Stimulated activated effector memory CD8-positive, alpha-beta T cell treated with anti-CD3 and anti-CD28 coated beads, Interleukin-12 subunit alpha, Interleukin-12 subunit beta, amount 100 ng/mL, for 72 hours (primary cell): ENCODE measurements around the gene NAT10.
A peak's percentile ranks its signal among the peaks of the same experiment; 100 is the strongest.
"Not testable (repeated sequence)": the region's sequence is repeated elsewhere in the genome, so short reads cannot be mapped to it uniquely, and the experiment has no call there.

Experiments
- ATAC-seq: fragments of 150-1000 bp; cut with Tn5 transposase; 2 replicates; pipeline ENCODE4 v1.10.0; 2021
- DNase-seq, 2 donors: peaks; one replicate each; pipeline ENCODE4 v3.0.0; 2021 to 2022; ENCODE audit warnings: low spot score in 2 of 2
- H3K27ac Mint-ChIP-seq: one replicate; pipeline ENCODE4 v1.8.0; 2022; ENCODE audit warnings: mild to moderate bottlenecking, mixed read lengths
- H3K36me3 Mint-ChIP-seq: one replicate; pipeline ENCODE4 v1.8.0; 2022; ENCODE audit warnings: mild to moderate bottlenecking, mixed read lengths
- H3K4me1 Mint-ChIP-seq: one replicate; pipeline ENCODE4 v1.8.0; 2022; ENCODE audit warnings: mixed read lengths
- H3K4me3 Mint-ChIP-seq: one replicate; pipeline ENCODE4 v1.8.0; 2022; ENCODE audit warnings: mild to moderate bottlenecking, mixed read lengths
- H3K9me3 Mint-ChIP-seq: one replicate; pipeline ENCODE4 v1.8.0; 2022; ENCODE audit warnings: mixed read lengths

Gene NAT10

GRCh38 chr11:34165786-34166555, 60.5 kb downstream of the NAT10 start:
- no peak for DNase-seq
- Mint-ChIP-seq H3K27ac (peak overlapping the region; percentile 13), H3K4me1 (peaks cover 10% of the 10 kb centered on the region), H3K4me3 (no peak overlapping the region), H3K36me3 (peaks cover 9% of the 10 kb centered on the region), H3K9me3 (no peaks in the 10 kb centered on the region)
- no peak for ATAC-seq

- Mint-ChIP-seq H3K27ac (peak overlapping the region; percentile 13), H3K4me3 (no peak overlapping the region), H3K9me3 (no peaks in the 10 kb centered on the region), H3K36me3 (no peaks in the 10 kb centered on the region), H3K4me1 (peaks cover under 1% of the 10 kb centered on the region)
- DNase-seq: no peak
- ATAC-seq: no peak
Observed at GRCh38 chr11:34166806-34167740, 61.6 kb downstream of the NAT10 start.

- H3K36me3 Mint-ChIP-seq: no peaks in the 10 kb centered on the region
- H3K4me1 Mint-ChIP-seq: no peaks in the 10 kb centered on the region
- no peaks in the 10 kb centered on the region for H3K9me3 Mint-ChIP-seq
- DNase-seq (no peak), ATAC-seq (no peak)
- no peak overlapping the region for H3K4me3 Mint-ChIP-seq
- H3K27ac Mint-ChIP-seq: no peak overlapping the region
Observed at GRCh38 chr11:34167961-34168360, 62.5 kb downstream of the NAT10 start.

GRCh38 chr11:34168642-34169420, 63.4 kb downstream of the NAT10 start:
- no peak for ATAC-seq
- Mint-ChIP-seq H3K4me1 (peaks cover 5% of the 10 kb centered on the region), H3K27ac (no peak overlapping the region), H3K36me3 (no peaks in the 10 kb centered on the region), H3K9me3 (no peaks in the 10 kb centered on the region), H3K4me3 (no peak overlapping the region)
- no peak for DNase-seq

- Mint-ChIP-seq H3K36me3 (no peaks in the 10 kb centered on the region), H3K9me3 (no peaks in the 10 kb centered on the region), H3K4me1 (peaks cover 10% of the 10 kb centered on the region), H3K4me3 (no peak overlapping the region), H3K27ac (no peak overlapping the region)
- ATAC-seq (no peak), DNase-seq (no peak)
Observed at GRCh38 chr11:34169686-34170085, 64.3 kb downstream of the NAT10 start.

GRCh38 chr11:34173050-34173449, 67.6 kb downstream of the NAT10 start:
- Mint-ChIP-seq H3K36me3 (no peaks in the 10 kb centered on the region), H3K4me3 (no peak overlapping the region), H3K9me3 (no peaks in the 10 kb centered on the region), H3K4me1 (peaks cover 30% of the 10 kb centered on the region), H3K27ac (no peak overlapping the region)
- ATAC-seq (no peak), DNase-seq (no peak)

- Mint-ChIP-seq H3K9me3 (no peaks in the 10 kb centered on the region), H3K27ac (no peak overlapping the region), H3K4me3 (peak overlapping the region; percentile 60)
Observed at GRCh38 chr11:34174412-34175041, 69.1 kb downstream of the NAT10 start.

GRCh38 chr11:34175284-34176019, 70.0 kb downstream of the NAT10 start:
- H3K36me3 Mint-ChIP-seq: no peaks in the 10 kb centered on the region
- DNase-seq (no peak), ATAC-seq (no peak)
- peak overlapping the region; percentile 60 for H3K4me3 Mint-ChIP-seq
- peaks cover 30% of the 10 kb centered on the region for H3K4me1 Mint-ChIP-seq
- H3K27ac Mint-ChIP-seq: no peak overlapping the region
- no peaks in the 10 kb centered on the region for H3K9me3 Mint-ChIP-seq

More at GRCh38 chr11:34174412-34175041, 69.1 kb downstream of the NAT10 start:
- Mint-ChIP-seq H3K4me1 (peaks cover 30% of the 10 kb centered on the region), H3K36me3 (no peaks in the 10 kb centered on the region)
- peak; percentile 81 to 89 for DNase-seq
- ATAC-seq: peak; percentile 98

GRCh38 chr11:34176751-34177209, 71.4 kb downstream of the NAT10 start:
- H3K36me3 Mint-ChIP-seq: no peaks in the 10 kb centered on the region
- DNase-seq (no peak), ATAC-seq (no peak)
- no peak overlapping the region for H3K4me3 Mint-ChIP-seq
- H3K27ac Mint-ChIP-seq: no peak overlapping the region
- no peaks in the 10 kb centered on the region for H3K9me3 Mint-ChIP-seq
- peaks cover 43% of the 10 kb centered on the region for H3K4me1 Mint-ChIP-seq

GRCh38 chr11:34178209-34178821, 72.9 kb downstream of the NAT10 start:
- no peaks in the 10 kb centered on the region for H3K9me3 Mint-ChIP-seq
- DNase-seq (no peak), ATAC-seq (no peak)
- no peak overlapping the region for H3K4me3 Mint-ChIP-seq
- H3K36me3 Mint-ChIP-seq: no peaks in the 10 kb centered on the region
- H3K4me1 Mint-ChIP-seq: peaks cover 45% of the 10 kb centered on the region
- H3K27ac Mint-ChIP-seq: no peak overlapping the region

- ATAC-seq: no peak
Observed at GRCh38 chr11:34179026-34179675, 73.7 kb downstream of the NAT10 start.

GRCh38 chr11:34180040-34180813, 74.8 kb downstream of the NAT10 start:
- no peaks in the 10 kb centered on the region for H3K36me3 Mint-ChIP-seq
- peak; percentile 81 for ATAC-seq
- no peak for DNase-seq
- H3K4me3 Mint-ChIP-seq: peak overlapping the region; percentile 30
- H3K27ac Mint-ChIP-seq: no peak overlapping the region
- H3K4me1 Mint-ChIP-seq: peaks cover 29% of the 10 kb centered on the region
- no peaks in the 10 kb centered on the region for H3K9me3 Mint-ChIP-seq

More at GRCh38 chr11:34179026-34179675, 73.7 kb downstream of the NAT10 start:
- DNase-seq: no peak
- H3K4me1 Mint-ChIP-seq: peaks cover 37% of the 10 kb centered on the region
- H3K27ac Mint-ChIP-seq: no peak overlapping the region
- H3K36me3 Mint-ChIP-seq: no peaks in the 10 kb centered on the region
- H3K4me3 Mint-ChIP-seq: no peak overlapping the region
- no peaks in the 10 kb centered on the region for H3K9me3 Mint-ChIP-seq

- Mint-ChIP-seq H3K4me3 (peak overlapping the region; percentile 30), H3K4me1 (peaks cover 24% of the 10 kb centered on the region)
- H3K27ac Mint-ChIP-seq, H3K36me3 Mint-ChIP-seq, H3K9me3 Mint-ChIP-seq: not testable (repeated sequence)
- DNase-seq (peak in 1 of 2 donors; percentile 69), ATAC-seq (peak; percentile 76)
Observed at GRCh38 chr11:34180814-34181165, 75.4 kb downstream of the NAT10 start.
